GM19452 (cell line): ENCODE results near the gene MYRFL.

ENCODE experiments used
- ATAC-seq: cut with Tn5 transposase; IDR thresholded peaks from one replicate; pipeline ENCODE4 v1.9.1; 2021; ENCODE audit not compliant: unreplicated experiment

MYRFL gene

GRCh38 chr12:69929531-69929930 lies 104.5 kb downstream of the MYRFL start:
- no peak for ATAC-seq

- ATAC-seq, result no peak
Measured at GRCh38 chr12:69931569-69931968, 106.5 kb downstream of the MYRFL start.

GRCh38 chr12:69932154-69932553 lies 107.1 kb downstream of the MYRFL start:
- no peak for ATAC-seq

- peak; percentile 72 for ATAC-seq
Measured at GRCh38 chr12:69932676-69933552, 107.9 kb downstream of the MYRFL start.

GRCh38 chr12:69934011-69934410 lies 109.0 kb downstream of the MYRFL start:
- ATAC-seq, result no peak

- no peak for ATAC-seq
Measured at GRCh38 chr12:69935651-69936100, 110.6 kb downstream of the MYRFL start.

GRCh38 chr12:69936214-69936731 lies 111.2 kb downstream of the MYRFL start:
- no peak for ATAC-seq

GRCh38 chr12:69936766-69937165 lies 111.7 kb downstream of the MYRFL start:
- ATAC-seq, result no peak

- ATAC-seq, result no peak
Measured at GRCh38 chr12:69947123-69947522, 122.1 kb downstream of the MYRFL start.

- ATAC-seq, result no peak
Measured at GRCh38 chr12:69947897-69948296, 122.9 kb downstream of the MYRFL start.

GRCh38 chr12:69948851-69949250 lies 123.8 kb downstream of the MYRFL start:
- no peak for ATAC-seq

GRCh38 chr12:69949311-69950002 lies 124.4 kb downstream of the MYRFL start:
- no peak for ATAC-seq

- no peak for ATAC-seq
Measured at GRCh38 chr12:69951108-69951507, 126.1 kb downstream of the MYRFL start.

- ATAC-seq, result no peak
Measured at GRCh38 chr12:69952890-69953289, 127.9 kb downstream of the MYRFL start.

- no peak for ATAC-seq
Measured at GRCh38 chr12:69961246-69961645, 136.2 kb downstream of the MYRFL start.

GRCh38 chr12:69966409-69966808 lies 141.4 kb downstream of the MYRFL start:
- no peak for ATAC-seq

- ATAC-seq, result no peak
Measured at GRCh38 chr12:69966839-69967238, 141.8 kb downstream of the MYRFL start.

GRCh38 chr12:69969011-69969410 lies 144.0 kb downstream of the MYRFL start:
- ATAC-seq, result no peak

GRCh38 chr12:69972136-69972535 lies 147.1 kb downstream of the MYRFL start:
- ATAC-seq, result no peak

GRCh38 chr12:69978020-69978419 lies 153.0 kb downstream of the MYRFL start:
- no peak for ATAC-seq

- no peak for ATAC-seq
Measured at GRCh38 chr12:69981881-69982475, 157.0 kb downstream of the MYRFL start.

GRCh38 chr12:69984241-69984640 lies 159.2 kb downstream of the MYRFL start:
- ATAC-seq, result no peak
